GM12801 (cell line): ENCODE data around the gene CREM.

Source experiments
- TF ChIP-seq, protein P1 (sequence below): IDR thresholded peaks from one replicate; pipeline ENCODE4 v1.5.1; 2011; ENCODE audit warnings: control low read depth; ENCODE audit not compliant: insufficient read length; ENCODE audit errors: extremely low read depth

The CREM gene

DNA sequence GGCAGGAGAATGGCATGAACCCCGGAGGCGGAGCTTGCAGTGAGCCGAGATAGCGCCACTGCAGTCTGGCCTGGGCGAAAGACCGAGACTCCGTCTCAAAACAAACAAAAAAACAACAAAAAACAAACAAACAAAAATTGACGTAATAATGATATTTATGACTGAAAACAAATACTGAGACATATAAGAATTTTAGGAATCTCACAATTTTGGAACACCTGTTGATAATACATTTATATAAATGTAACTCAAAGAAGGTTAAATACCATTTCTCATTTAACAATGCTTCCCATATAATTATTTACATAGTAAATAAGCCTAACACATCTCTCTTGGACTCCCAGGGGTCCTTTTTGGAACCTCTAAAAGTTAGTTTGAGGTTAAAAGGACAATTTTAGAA, 107.4 kb downstream of the CREM start:
- TF ChIP-seq, protein P1, sequence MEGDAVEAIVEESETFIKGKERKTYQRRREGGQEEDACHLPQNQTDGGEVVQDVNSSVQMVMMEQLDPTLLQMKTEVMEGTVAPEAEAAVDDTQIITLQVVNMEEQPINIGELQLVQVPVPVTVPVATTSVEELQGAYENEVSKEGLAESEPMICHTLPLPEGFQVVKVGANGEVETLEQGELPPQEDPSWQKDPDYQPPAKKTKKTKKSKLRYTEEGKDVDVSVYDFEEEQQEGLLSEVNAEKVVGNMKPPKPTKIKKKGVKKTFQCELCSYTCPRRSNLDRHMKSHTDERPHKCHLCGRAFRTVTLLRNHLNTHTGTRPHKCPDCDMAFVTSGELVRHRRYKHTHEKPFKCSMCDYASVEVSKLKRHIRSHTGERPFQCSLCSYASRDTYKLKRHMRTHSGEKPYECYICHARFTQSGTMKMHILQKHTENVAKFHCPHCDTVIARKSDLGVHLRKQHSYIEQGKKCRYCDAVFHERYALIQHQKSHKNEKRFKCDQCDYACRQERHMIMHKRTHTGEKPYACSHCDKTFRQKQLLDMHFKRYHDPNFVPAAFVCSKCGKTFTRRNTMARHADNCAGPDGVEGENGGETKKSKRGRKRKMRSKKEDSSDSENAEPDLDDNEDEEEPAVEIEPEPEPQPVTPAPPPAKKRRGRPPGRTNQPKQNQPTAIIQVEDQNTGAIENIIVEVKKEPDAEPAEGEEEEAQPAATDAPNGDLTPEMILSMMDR = no peak

GRCh38 chr10:35236739-35237138, 110.1 kb downstream of the CREM start:
- TF ChIP-seq, protein P1 = no peak

DNA sequence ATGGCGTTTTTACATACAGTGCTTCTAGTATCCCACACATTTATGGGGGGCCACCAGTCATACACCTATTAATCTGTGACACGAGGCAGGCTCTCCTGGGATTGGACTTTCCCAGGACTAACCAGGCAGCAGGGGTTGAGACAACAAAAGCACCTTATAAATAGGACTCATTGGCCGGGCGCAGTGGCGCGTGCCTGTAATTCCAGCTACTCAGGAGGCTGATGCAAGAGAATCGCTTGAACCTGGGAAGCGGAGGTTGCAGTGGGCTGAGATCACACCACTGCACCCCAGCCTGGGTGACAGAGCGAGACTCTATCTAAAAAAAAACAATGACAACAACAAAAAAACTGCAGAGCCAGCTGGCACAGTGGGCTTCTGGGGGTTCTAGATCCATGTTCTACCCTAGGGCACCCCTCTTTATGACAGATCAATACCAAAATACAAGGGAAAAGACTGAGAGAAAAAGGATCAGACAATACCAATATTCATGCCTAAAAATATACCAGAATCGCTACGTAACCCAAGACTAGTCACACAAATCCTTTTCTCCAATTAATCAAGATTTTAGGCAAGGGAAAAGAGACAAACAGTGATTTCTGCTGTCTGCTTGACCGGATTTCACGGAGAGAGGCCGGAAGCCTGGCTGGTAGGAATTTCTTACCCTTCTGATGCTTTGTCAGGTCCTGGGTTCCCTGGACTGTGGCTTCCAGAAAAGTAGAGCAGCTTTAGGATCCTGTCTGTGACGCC, 111.3 kb downstream of the CREM start:
- TF ChIP-seq, protein P1 = no peak

GRCh38 chr10:35244549-35244948, 117.9 kb downstream of the CREM start:
- TF ChIP-seq, protein P1 = no peak

GRCh38 chr10:35246770-35247343, 120.2 kb downstream of the CREM start:
- TF ChIP-seq, protein P1 = no peak

DNA sequence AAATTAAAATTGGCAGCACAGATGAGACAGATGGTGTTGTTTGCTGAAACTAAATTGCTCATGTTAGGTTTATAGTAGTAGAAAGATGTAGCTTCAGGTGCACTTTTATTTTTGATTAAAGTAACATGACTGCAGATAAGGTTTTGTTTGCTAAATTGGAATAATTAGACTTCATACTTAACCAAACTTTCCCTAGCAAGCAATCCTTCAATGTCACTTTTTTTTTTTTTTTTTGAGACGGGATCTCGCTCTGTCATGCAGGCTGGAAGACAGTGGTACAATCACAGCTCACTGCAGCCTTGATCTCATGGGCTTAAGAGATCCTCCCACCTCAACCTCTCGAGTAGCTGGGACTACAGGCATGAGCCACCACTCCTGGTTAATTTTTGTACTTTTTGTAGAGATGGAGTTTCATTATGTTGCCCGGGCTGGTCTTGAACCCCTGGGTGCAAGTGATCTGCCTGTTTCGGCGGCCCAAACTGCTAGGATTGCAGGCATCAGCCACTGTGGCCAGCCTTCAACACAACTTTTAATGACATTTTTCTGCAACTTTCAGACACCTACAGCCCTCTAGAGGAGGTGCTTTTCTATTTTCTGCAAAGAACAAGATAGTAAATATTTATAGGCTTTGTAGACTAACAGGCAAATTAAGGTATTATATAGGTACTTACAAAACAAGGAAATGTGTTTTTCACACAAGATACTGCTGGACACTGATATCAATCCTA, 124.9 kb downstream of the CREM start:
- TF ChIP-seq, protein P1 = no peak
